GM23338 (cell line): ENCODE measurements around the gene TRIM8. TPM values are rescaled to one million over a fixed set of nuclear protein-coding genes. Genes with fewer than 3 reads are reported as not detected.

ENCODE experiments used
- polyA plus RNA-seq: library from polyadenylated mRNA; unstranded; fragments of >200 nt; fragmentation: Nextera tagmentation; extraction: Ambion mirVana; gene quantifications from 2 replicates; pipeline ENCODE4 v1.2.1, GENCODE V29; 2016
- total RNA-seq: library from RNA; depleted of rRNA; stranded (reverse); fragments of >200 nt; shearing (Covaris generic); gene quantifications from 2 replicates; pipeline ENCODE4 v1.2.3, GENCODE V29; 2014; rRNA removed

TRIM8 gene
- total and polyA plus RNA-seq, 2 experiments from 2014 or later = 15.1 to 36.7 TPM

Other genes with a start within 250 kb of the TRIM8 start
- 19.0 and 29.4 TPM in 2 replicates for gene NFKB2, start 248.8 kb upstream of the TRIM8 start, total RNA-seq
- 6.8 and 8.1 TPM in 2 replicates for gene NFKB2, start 248.8 kb upstream of the TRIM8 start, polyA plus RNA-seq
- 4.0 and 6.8 TPM in 2 replicates for gene PSD, start 225.7 kb upstream of the TRIM8 start, total RNA-seq
- gene PSD, start 225.7 kb upstream of the TRIM8 start, polyA plus RNA-seq = 1.9 and 2.7 TPM in 2 replicates
- 29.7 and 36.1 TPM in 2 replicates for gene FBXL15, start 223.6 kb upstream of the TRIM8 start, total RNA-seq
- 18.4 and 18.5 TPM in 2 replicates for gene FBXL15, start 223.6 kb upstream of the TRIM8 start, polyA plus RNA-seq
- 37.0 and 39.2 TPM in 2 replicates for gene CUEDC2, start 211.9 kb upstream of the TRIM8 start, total RNA-seq
- gene CUEDC2, start 211.9 kb upstream of the TRIM8 start, polyA plus RNA-seq = 37.3 and 47.3 TPM in 2 replicates
- gene C10orf95, start 192.9 kb upstream of the TRIM8 start, total RNA-seq = 0.69 TPM in 1 of 2 replicates, not detected in the other
- 1.1 and 1.5 TPM in 2 replicates for gene C10orf95, start 192.9 kb upstream of the TRIM8 start, polyA plus RNA-seq
- gene ACTR1A, start 141.8 kb upstream of the TRIM8 start, total RNA-seq = 96.9 and 101 TPM in 2 replicates
- gene ACTR1A, start 141.8 kb upstream of the TRIM8 start, polyA plus RNA-seq = 39.4 and 41.2 TPM in 2 replicates
- gene SUFU, start 140.5 kb upstream of the TRIM8 start, total RNA-seq = 5.6 and 6.6 TPM in 2 replicates
- gene SUFU, start 140.5 kb upstream of the TRIM8 start, polyA plus RNA-seq = 2.8 and 3.3 TPM in 2 replicates
- 8.5 and 9.4 TPM in 2 replicates for gene ARL3, start 69.9 kb downstream of the TRIM8 start, total RNA-seq
- gene ARL3, start 69.9 kb downstream of the TRIM8 start, polyA plus RNA-seq = 22.6 and 23.0 TPM in 2 replicates
- 5.7 and 9.1 TPM in 2 replicates for gene SFXN2, start 70.2 kb downstream of the TRIM8 start, total RNA-seq
- gene SFXN2, start 70.2 kb downstream of the TRIM8 start, polyA plus RNA-seq = 6.2 and 7.2 TPM in 2 replicates
- 48.5 and 55.7 TPM in 2 replicates for gene WBP1L, start 99.5 kb downstream of the TRIM8 start, total RNA-seq
- gene WBP1L, start 99.5 kb downstream of the TRIM8 start, polyA plus RNA-seq = 5.1 and 7.0 TPM in 2 replicates
- not detected in 2 replicates for gene CYP17A1, start 192.9 kb downstream of the TRIM8 start, total RNA-seq
- gene CYP17A1, start 192.9 kb downstream of the TRIM8 start, polyA plus RNA-seq = not detected in 2 replicates
- 5.6 and 6.0 TPM in 2 replicates for gene BORCS7, start 209.8 kb downstream of the TRIM8 start, total RNA-seq
- 7.8 and 9.0 TPM in 2 replicates for gene BORCS7, start 209.8 kb downstream of the TRIM8 start, polyA plus RNA-seq
- gene AS3MT, start 225.0 kb downstream of the TRIM8 start, total RNA-seq = 8.8 and 10.5 TPM in 2 replicates
- 6.3 and 7.2 TPM in 2 replicates for gene AS3MT, start 225.0 kb downstream of the TRIM8 start, polyA plus RNA-seq